Hepatocyte (in vitro differentiated cells): Measurements from ENCODE around the gene FAF2.

ENCODE experiments used
- EZH2 ChIP-seq: fragments of 200-600 bp; sonication (generic); IDR thresholded peaks from 2 replicates; pipeline ENCODE4 v1.6.1; 2016; ENCODE audit warnings: antibody characterized with exemption, mild to moderate bottlenecking, borderline replicate concordance
- TF ChIP-seq, protein P1 (sequence below): fragments of 200-600 bp; sonication (generic); IDR thresholded peaks from 2 replicates; pipeline ENCODE4 v1.5.1; 2016; ENCODE audit warnings: antibody characterized with exemption, mild to moderate bottlenecking; ENCODE audit not compliant: poor library complexity

DNA sequence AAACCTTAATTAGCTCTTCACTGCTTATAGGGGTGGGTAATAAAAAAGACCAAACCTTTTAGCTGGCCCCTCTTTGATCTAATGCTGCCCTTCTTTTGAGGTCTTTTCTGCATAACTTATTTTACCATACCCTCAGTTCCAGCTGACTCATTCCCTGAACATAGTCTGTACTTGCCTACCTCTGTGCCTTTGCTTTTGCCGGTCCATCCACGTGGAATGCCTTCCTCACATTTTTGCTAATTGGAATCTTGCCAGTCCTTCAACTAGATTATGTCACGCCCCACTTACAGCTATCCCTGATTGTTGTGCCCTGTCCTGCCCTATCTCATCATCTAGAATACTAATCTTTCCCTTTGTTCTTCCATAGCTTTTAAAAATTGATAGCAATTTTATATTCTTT, 44.2 kb downstream of the FAF2 start:
- TF ChIP-seq, protein P1, sequence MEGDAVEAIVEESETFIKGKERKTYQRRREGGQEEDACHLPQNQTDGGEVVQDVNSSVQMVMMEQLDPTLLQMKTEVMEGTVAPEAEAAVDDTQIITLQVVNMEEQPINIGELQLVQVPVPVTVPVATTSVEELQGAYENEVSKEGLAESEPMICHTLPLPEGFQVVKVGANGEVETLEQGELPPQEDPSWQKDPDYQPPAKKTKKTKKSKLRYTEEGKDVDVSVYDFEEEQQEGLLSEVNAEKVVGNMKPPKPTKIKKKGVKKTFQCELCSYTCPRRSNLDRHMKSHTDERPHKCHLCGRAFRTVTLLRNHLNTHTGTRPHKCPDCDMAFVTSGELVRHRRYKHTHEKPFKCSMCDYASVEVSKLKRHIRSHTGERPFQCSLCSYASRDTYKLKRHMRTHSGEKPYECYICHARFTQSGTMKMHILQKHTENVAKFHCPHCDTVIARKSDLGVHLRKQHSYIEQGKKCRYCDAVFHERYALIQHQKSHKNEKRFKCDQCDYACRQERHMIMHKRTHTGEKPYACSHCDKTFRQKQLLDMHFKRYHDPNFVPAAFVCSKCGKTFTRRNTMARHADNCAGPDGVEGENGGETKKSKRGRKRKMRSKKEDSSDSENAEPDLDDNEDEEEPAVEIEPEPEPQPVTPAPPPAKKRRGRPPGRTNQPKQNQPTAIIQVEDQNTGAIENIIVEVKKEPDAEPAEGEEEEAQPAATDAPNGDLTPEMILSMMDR: no peak
- no peak for TF ChIP-seq EZH2
